A673 (cell line): ENCODE results near the gene MPZL1. TPM values are rescaled to one million over a fixed set of nuclear protein-coding genes. Genes with fewer than 3 reads are reported as not detected.

Experiments
- BruUV-seq: library from RNA; stranded (reverse); fragments of 400-500 nt; replicated peaks from 2 replicates; lab custom pipeline; 2021; lab: Mats Ljungman, UMichigan
- CTCF ChIA-PET: fragments of 300-600 bp; sonication (Branson Sonifier 250); formaldehyde crosslinking; loops from one replicate; lab custom pipeline; 2022; ENCODE audit warnings: antibody characterized with exemption; lab: Charles Lee
- POLR2A ChIA-PET: fragments of 300-600 bp; sonication (Branson Sonifier 250); formaldehyde crosslinking; loops from one replicate; lab custom pipeline; 2022; ENCODE audit warnings: antibody characterized with exemption; ENCODE audit not compliant: low non-redundant PET; lab: Charles Lee
- DNase-seq: peaks from one replicate; pipeline ENCODE4 v3.0.0-alpha.2; 2015; ENCODE audit warnings: low spot score
- H3K27ac ChIP-seq: fragments of 200-600 bp; sonication (generic); 2 replicates; pipeline ENCODE4 v1.5.1; 2016; ENCODE audit warnings: mixed run types, low read depth, mild to moderate bottlenecking, mixed read lengths, antibody characterized with exemption, low read length; ENCODE audit not compliant: poor library complexity, severe bottlenecking
- H3K27me3 ChIP-seq: fragments of 200-600 bp; sonication (generic); replicated peaks from 2 replicates; pipeline ENCODE4 v1.6.1; 2017; ENCODE audit warnings: mixed run types, low read depth, mild to moderate bottlenecking, mixed read lengths, antibody characterized with exemption, low read length; ENCODE audit not compliant: insufficient read depth, poor library complexity
- H3K36me3 ChIP-seq: fragments of 200-600 bp; sonication (generic); 2 replicates; pipeline ENCODE4 v1.6.1; 2016; ENCODE audit warnings: mixed run types, mild to moderate bottlenecking, mixed read lengths, antibody characterized with exemption, low read length; ENCODE audit not compliant: insufficient read depth, poor library complexity, severe bottlenecking
- H3K4me1 ChIP-seq: fragments of 200-600 bp; sonication (generic); 2 replicates; pipeline ENCODE4 v1.6.1; 2017; ENCODE audit warnings: mixed run types, mild to moderate bottlenecking, mixed read lengths, antibody characterized with exemption, low read length; ENCODE audit not compliant: insufficient read depth, poor library complexity, severe bottlenecking
- H3K4me3 ChIP-seq: fragments of 200-600 bp; sonication (generic); 2 replicates; pipeline ENCODE4 v1.5.1; 2016; ENCODE audit warnings: low read depth, mixed run types, mild to moderate bottlenecking, mixed read lengths, low read length; ENCODE audit not compliant: poor library complexity, severe bottlenecking
- H3K9me3 ChIP-seq: fragments of 200-600 bp; sonication (generic); 2 replicates; pipeline ENCODE4 v1.6.1; 2016; ENCODE audit warnings: mixed run types, low read depth, mild to moderate bottlenecking, mixed read lengths, antibody characterized with exemption, low read length; ENCODE audit not compliant: poor library complexity, severe bottlenecking
- CTCF ChIP-seq: fragments of 300-800, 200-600 bp; sonication (generic); conservative IDR thresholded peaks from 2 replicates; pipeline ENCODE4 v1.5.1; 2017; ENCODE audit warnings: low read depth, mild to moderate bottlenecking, antibody characterized with exemption, low read length, moderate library complexity, mixed read lengths
- EZH2 ChIP-seq: fragments of 200-600 bp; sonication (generic); IDR thresholded peaks from 2 replicates; pipeline ENCODE4 v1.6.1; 2017; ENCODE audit warnings: borderline replicate concordance, low read depth, mild to moderate bottlenecking, mixed read lengths, antibody characterized with exemption, low read length; ENCODE audit not compliant: poor library complexity, severe bottlenecking
- intact Hi-C: fragments of 100-400 bp; cut with micrococcal nuclease; formaldehyde crosslinking; loops from one replicate; pipeline ENCODE4 v1.10.0; 2022; ENCODE audit not compliant: unreplicated experiment
- total RNA-seq: library from RNA; stranded (reverse); gene quantifications from 2 replicates; pipeline ENCODE4 v1.2.3, GENCODE V29; 2021

MPZL1 gene
- total RNA-seq, 1 experiment from 2014 or later, result 87.8 TPM

- TF ChIP-seq EZH2 (no peak), CTCF (no peak)
These were observed 12.8 kb upstream of the MPZL1 start for GRCh38 chr1:167708940-167709389.

GRCh38 chr1:167710836-167711235, 10.9 kb upstream of the MPZL1 start:
- TF ChIP-seq CTCF (no peak), EZH2 (no peak)
- Histone ChIP-seq H3K9me3 (no peaks in the 10 kb centered on the region), H3K27ac (no peak overlapping the region), H3K27me3 (no peaks in the 10 kb centered on the region), H3K4me1 (no peaks in the 10 kb centered on the region), H3K36me3 (no peaks in the 10 kb centered on the region), H3K4me3 (no peak overlapping the region)
- ChIA-PET CTCF (no interaction called here), POLR2A (no interaction called here)
- no peak for DNase-seq
- intact Hi-C loops, result loop anchor here (10.0 kb wide), 2 partner anchors 224 to 1886 kb away; partner anchors contain the start of genes DCAF6, MPC2 and UCK2
- BruUV-seq, result no TSS peak

More at GRCh38 chr1:167708940-167709389, 12.8 kb upstream of the MPZL1 start:
- BruUV-seq, result no TSS peak
- ChIA-PET POLR2A (no interaction called here), CTCF (no interaction called here)
- H3K4me1 ChIP-seq, result no peaks in the 10 kb centered on the region
- intact Hi-C loops, result no loop called here
- H3K4me3 ChIP-seq, result no peak overlapping the region
- no peaks in the 10 kb centered on the region for H3K9me3 ChIP-seq
- no peaks in the 10 kb centered on the region for H3K36me3 ChIP-seq
- no peak for DNase-seq
- no peaks in the 10 kb centered on the region for H3K27me3 ChIP-seq
- no peak overlapping the region for H3K27ac ChIP-seq

GRCh38 chr1:167711797-167712196, 10.0 kb upstream of the MPZL1 start:
- POLR2A ChIA-PET, result no interaction called here
- intact Hi-C loops, result loop anchor here (10.0 kb wide), 2 partner anchors 223 to 1887 kb away; partner anchors contain the start of genes DCAF6, MPC2 and UCK2
- H3K4me1 ChIP-seq, result no peaks in the 10 kb centered on the region
- H3K36me3 ChIP-seq, result no peaks in the 10 kb centered on the region
- TF ChIP-seq EZH2 (no peak), CTCF (no peak)
- H3K4me3 ChIP-seq, result no peak overlapping the region
- DNase-seq, result no peak
- H3K27ac ChIP-seq, result no peak overlapping the region
- CTCF ChIA-PET, result no interaction called here
- no peaks in the 10 kb centered on the region for H3K9me3 ChIP-seq
- H3K27me3 ChIP-seq, result no peaks in the 10 kb centered on the region
- BruUV-seq, result no TSS peak
